Inflammatory macrophage treated with lipopolysaccharide for 4 hours (primary cell): ENCODE results near the gene GNB3.

Source experiments
- DNase-seq: peaks from one replicate; pipeline ENCODE4 v3.0.0-alpha.2; 2020

Gene GNB3

DNA sequence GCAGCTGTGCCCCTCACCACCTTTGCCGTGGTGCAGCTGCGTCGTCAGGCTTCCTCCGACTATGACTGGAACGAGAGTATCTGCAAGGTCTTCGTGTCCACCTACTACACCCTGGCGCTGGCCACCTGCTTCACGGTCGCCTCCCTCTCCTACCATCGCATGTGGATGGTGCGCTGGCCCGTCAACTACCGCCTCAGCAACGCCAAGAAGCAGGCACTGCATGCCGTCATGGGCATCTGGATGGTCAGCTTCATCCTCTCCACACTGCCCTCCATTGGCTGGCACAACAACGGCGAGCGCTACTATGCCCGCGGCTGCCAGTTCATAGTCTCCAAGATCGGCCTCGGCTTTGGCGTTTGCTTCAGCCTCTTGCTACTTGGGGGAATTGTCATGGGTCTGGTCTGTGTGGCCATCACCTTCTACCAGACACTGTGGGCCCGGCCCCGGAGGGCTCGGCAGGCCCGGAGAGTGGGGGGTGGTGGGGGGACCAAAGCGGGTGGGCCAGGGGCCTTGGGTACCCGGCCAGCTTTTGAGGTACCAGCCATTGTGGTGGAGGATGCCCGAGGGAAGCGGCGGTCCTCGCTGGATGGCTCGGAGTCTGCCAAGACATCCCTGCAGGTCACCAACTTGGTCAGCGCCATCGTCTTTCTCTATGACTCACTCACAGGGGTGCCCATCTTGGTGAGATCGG lies 16.5 kb upstream of the GNB3 start:
- DNase-seq = no peak

DNA sequence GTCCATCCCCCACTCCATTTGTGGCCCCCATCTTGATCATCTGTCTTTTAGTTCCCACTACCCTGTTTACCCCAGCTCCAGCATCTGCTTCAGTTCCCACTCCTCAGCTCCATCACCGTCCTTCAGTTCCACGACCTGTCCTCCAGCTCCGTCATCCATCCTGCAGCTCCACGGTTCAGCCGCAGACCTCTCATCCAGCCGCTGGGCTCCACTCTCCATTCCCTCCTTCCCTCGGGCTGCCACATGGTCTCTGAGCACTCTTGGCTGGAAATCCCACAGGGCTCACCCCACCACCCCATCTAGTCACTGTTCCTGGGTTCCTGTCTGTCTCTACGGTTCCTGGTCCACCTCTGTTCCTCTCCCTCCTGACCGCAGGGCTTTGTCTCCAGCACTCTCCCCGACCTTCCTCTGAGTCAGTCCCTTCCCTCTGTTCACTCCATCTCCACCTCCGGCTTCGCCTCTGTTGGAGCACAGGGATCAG lies 15.8 kb upstream of the GNB3 start:
- DNase-seq = no peak

DNA sequence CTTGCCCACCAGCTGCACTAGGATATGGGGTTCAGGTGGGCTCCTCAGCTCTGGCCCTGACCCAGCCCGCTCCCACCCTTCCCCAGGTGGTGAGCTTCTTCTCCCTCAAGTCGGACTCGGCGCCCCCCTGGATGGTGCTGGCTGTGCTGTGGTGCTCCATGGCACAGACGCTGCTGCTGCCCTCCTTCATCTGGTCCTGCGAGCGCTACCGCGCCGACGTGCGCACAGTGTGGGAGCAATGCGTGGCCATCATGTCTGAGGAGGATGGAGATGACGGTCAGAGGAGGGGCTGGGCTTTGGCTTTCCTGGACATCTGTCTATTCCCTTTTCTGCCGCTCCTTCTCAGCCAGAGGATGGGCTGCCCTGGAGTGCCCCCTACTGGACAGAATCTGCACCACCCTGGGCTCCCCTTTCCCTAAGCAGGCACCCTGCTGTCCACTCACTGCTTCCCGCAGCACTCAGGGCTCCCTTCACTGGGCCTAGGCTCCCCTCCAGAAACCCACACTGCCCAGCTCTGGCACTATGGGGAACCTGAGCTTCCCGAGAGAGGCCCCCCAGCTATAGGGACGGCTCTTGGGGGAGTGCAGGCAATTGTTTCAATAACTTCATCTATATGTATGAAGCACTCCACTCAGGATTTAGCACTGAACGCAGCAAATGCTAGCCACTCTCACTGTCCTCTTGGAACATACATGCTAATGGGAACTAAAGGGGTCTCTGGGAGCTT lies 15.2 kb upstream of the GNB3 start:
- DNase-seq = peak; percentile 76

DNA sequence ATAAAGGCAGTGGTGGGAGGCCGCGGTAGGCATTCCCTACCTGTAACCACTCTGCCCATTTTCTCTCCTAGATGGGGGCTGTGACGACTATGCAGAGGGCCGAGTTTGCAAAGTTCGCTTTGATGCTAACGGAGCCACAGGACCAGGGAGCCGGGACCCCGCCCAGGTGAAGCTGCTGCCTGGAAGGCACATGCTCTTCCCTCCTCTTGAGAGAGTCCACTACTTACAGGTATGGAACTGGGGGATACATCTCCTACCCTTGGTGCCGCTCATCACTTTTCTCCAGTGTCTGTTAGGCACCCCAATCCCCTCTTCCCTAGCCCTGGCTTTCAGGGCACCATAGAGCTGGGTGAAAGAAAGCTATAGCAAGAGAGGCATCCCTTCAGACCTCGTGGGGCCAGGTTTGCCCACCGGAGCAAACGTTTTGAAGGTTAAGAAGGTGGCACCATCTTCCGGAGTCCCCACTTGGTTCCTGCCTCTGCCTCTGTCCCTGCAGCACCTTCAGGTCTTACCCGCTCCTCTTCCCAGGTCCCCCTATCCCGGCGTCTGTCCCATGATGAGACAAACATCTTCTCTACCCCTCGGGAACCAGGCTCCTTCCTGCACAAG lies 14.5 kb upstream of the GNB3 start:
- no peak for DNase-seq

DNA sequence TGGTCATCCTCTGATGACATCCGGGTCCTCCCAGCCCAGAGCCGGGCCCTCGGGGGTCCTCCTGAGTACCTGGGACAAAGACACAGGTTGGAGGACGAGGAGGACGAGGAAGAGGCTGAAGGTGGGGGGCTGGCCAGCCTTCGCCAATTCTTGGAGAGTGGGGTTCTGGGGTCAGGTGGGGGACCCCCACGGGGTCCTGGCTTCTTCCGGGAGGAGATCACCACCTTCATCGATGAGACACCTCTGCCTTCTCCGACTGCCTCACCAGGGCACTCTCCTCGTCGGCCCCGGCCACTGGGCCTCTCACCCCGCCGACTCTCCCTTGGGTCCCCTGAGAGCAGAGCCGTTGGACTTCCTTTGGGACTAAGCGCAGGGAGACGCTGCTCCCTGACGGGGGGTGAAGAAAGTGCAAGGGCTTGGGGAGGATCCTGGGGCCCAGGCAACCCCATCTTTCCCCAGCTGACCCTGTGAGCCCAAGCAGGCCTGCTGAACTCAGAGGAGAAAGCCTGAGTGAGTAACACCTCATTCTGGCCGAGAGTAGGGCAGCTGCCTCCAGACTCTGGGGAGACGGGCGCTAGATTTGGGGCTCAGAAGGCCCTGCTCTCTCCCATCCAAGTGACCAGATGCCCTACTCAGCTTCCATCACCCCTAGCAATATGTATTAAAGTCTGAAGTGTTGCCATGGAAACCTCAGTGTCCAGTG lies 13.8 kb upstream of the GNB3 start:
- DNase-seq = no peak

DNA sequence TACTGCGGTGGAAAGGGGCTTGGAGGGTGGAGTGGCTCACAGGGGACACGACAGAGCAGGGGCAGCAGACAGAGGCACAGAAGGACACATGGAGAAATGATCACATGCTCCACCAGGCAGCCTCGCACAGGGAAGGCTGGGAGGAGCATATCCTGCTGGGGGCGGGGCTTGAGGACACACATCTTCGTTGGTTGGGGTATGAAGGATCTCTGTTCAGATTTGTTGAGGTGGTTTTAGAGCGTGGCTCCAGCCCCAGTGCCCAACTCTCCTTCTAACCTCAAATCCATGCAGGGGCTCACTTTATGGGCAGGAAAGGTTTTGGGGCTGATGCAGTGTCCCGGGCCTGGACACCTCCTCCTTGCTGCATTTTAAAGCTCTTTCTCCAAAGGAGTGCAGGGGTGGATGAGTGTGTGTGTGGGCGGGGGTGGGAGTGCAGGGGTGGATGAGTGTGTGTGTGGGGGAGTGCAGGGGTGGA lies 13.3 kb upstream of the GNB3 start:
- DNase-seq = peak; percentile 58

DNA sequence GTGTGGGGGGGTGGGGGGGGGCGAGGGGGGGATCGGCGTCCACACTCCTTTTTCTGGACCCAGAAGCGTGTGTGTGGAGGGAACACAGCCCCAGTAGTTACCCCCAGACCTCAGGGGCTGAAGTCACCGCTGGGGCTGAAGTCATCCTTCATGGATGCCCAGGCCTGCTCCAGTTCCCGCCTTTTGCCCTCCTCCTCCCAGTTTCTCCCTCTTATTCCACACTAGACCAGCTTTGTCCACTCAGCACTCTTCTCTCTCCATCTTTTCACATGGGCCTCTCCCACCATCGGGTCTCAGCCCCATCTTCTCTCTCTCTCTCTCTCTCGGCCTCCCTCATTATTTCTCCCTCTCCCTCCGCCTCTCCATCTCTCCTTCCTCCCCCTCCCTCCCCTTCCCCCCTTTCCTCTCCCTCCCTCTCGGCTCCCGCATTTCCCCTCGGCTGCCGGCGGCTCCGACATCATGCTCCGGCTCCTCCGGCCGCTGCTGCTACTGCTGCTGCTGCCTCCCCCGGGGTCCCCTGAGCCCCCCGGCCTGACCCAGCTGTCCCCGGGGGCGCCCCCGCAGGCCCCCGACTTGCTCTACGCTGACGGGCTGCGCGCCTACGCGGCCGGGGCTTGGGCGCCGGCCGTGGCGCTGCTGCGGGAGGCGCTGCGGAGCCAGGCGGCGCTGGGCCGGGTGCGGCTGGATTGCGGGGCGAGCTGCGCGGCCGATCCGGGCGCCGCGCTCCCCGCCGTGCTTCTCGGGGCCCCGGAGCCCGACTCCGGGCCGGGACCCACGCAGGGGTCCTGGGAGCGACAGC lies 12.5 kb upstream of the GNB3 start, which contains the start of gene P3H3:
P3H3 (plus strand) TSS at position 426 of the 799 bp plus-strand sequence; CDS start at position 460, 34 bp downstream.
- DNase-seq = peak; percentile 8

DNA sequence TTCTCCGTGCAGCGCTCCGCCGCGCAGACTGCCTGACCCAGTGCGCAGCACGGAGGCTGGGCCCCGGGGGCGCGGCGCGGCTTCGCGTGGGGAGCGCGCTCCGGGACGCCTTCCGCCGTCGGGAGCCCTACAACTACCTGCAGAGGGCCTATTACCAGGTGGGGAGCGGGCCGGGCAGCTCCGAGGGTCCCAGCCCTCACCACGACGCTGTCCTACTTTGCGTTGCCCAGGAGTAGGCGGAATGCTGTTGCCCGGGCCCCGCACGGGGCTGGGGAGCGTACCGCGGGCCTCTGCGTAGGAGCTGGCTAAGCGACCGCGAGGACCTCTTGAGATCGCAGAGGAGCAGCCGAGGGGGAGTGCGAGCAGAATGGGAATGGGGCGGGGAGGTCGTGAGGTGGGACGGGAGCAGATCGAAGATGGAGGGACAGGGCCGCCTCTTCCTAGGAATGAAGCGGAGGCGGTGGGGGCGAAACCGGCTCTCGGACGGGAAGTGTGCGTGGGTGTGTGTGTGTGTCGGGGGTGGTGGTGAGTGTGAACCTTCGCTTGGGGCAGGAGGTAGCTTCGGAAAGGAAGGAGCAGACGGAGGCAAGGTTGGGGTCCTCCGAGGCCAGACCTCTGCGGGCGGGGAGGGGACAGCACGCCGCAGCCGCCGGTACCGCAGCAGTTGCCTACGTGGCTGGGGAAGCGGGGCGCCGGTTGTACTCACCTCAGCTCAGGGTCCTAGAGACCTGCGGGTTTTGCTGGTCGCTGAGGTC lies 11.8 kb upstream of the GNB3 start:
- DNase-seq = peak; percentile 5

DNA sequence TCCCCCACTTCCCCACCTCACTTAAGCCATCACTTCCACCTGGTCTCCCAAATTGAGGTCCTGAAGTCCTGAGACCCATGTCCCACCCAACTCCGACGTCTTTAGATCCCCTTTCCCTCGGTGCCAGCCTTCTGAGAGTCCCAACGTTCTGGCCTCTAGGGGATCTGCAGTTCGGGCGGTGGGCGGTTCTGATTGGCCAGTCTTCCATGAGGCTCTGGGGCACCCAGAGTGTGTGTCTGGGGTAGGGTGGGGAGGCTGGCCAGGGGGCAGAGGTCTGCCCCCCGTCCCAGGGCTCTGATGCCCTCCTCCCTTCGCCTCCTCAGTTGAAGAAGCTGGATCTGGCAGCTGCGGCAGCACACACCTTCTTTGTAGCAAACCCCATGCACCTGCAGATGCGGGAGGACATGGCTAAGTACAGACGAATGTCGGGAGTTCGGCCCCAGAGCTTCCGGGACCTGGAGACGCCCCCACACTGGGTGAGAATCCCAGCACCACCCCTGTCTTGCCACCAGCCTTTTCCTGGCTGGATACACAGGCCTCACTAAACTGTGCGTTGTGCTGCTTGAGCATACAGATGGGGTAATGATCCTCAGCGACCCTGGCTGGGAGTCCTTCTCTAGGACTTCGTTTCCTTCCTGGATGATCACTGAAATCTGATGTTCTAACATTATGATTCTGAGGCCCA lies 11.0 kb upstream of the GNB3 start:
- DNase-seq = no peak

DNA sequence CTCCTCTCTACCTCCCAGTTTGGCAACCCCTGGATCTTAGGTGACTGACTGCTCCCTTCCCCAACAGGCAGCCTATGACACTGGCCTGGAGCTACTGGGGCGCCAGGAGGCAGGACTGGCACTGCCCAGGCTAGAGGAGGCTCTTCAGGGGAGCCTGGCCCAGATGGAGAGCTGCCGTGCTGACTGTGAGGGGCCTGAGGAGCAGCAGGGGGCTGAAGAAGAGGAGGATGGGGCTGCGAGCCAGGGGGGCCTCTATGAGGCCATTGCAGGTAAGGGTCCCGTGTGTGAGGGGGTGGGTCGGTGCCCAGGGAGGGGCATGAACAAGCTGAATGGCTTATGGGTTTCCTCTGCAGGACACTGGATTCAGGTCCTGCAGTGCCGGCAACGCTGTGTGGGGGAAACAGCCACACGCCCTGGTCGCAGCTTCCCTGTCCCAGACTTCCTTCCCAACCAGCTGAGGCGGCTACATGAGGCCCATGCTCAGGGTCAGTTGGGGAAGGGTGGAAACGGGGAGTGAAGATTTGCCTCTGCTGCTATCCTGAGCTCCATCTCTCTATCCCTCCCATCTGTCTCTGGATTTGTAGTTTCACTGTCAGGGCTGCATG lies 10.3 kb upstream of the GNB3 start:
- DNase-seq = peak; percentile 5

DNA sequence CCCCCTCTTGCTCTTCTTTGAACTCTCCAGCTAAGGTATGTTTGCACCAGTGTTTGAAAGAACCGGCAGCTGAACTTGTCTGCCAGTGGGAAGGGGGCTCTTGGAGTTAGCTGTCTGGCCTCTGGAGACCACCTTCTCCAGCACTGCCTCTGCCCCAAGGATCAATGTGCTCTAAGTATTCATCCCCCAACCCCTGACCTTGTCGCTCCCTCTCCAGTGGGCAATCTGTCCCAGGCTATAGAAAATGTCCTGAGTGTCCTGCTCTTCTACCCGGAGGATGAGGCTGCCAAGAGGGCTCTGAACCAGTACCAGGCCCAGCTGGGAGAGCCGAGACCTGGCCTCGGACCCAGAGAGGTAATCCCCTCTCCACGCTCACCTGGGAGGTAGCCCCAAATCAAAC lies 9.7 kb upstream of the GNB3 start:
- DNase-seq = no peak

DNA sequence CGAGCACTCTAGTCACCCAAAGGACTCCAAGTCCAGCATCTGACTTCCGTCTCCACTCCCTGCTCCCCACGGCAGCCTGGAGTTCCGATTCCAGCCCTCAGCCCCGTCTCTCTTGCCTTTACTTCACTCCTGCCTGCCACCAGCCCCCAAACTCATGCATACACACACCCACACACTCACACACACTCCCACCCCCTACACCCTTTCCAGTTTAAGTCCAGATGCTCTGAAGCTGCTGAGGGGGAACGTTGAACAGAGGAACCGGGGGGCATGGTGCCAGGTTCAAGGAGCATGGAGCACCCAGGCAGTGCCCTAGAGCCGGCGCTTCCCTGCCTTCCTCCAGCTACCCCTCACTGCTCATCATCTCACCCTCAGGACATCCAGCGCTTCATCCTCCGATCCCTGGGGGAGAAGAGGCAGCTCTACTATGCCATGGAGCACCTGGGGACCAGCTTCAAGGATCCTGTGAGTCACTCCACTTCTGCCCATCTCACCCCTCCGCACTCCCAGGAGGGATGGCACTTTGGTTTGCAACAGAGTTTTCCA lies 9.2 kb upstream of the GNB3 start:
- no peak for DNase-seq

DNA sequence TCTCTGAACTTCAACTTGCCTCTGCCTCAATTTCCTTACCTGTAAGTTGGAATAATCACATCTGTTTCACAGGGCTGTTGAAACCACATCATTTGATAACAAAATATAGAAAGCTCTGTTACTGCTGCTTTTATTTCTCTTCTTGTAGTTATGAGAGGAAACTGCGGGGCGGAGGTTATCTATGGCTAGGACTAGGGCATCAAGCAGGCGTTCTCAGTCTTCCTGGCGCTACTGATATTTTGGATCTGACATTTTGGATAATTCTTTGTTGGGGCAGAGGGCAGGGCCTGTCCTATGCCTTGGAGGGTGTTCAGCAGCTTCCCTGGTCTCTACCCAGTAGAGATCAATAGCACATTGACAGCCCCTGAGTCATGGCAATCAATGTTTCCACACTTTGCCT lies 8.6 kb upstream of the GNB3 start:
- no peak for DNase-seq

DNA sequence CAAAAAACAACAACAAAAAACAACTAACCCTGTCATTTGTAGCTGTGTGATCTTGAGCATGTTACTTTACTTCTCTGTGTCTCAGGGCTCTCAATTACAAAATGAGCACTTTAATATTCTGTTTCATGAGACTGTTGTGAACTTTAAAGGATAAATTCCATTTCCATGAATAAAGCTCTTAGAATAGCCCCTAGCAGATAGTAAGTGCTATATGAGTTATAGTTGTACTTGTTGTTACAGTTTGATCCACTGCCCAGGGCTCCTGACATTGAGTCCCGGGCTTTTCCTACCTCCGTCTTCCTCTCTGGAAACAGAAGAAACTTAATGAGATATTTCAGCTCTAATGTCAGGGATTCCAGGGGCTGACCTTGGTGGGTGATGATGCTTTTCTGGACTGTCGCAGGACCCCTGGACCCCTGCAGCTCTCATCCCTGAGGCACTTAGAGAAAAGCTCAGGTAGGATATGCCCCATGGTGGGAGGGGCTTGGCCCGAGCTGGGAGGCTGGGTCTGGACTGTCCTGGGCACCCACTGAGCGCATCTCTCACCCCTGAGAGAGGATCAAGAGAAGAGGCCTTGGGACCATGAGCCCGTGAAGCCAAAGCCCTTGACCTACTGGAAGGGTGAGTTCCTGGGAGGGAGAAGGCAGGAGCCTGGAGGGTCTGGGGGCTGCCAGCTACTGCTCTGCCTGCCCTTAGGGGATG lies 7.4 kb upstream of the GNB3 start:
- DNase-seq = no peak

DNA sequence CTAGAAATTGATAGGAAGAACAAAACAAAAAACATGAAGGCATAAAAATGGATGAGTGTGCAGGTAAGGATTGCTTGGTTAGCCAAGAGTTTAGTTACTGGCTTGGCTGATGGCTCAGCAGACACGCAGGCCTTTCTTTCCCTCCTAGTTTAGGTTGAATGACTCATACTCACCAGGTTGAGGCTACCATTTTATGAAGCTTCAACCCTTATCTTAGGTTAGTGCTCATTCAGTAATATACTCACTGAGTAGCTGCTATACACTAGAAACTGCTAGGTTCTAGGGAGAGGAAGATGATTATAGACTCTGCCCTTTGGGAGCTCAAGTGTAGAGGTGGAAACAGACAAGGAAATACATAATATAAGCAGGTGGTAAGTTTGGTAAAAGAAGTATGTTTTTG lies 6.5 kb upstream of the GNB3 start:
- DNase-seq = no peak

DNA sequence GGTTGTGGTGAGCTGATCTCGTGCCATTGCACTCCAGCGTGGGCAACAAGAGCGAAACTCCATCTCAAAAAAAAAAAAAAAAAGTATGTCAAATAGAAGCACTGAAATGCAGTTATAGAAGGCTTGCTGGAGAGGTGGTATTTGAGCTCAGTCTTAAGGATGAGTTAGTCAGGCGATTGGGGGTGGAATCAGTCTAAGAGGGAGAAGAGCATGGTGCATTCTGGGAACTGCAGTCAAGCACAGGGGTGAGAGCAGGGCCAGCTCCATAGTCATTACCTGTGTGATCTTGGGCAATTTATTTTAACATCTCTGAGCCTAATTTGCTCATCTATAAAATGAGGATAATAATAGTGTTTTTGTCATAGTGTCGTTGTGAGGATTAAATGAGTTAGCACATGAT lies 5.9 kb upstream of the GNB3 start:
- DNase-seq = no peak

DNA sequence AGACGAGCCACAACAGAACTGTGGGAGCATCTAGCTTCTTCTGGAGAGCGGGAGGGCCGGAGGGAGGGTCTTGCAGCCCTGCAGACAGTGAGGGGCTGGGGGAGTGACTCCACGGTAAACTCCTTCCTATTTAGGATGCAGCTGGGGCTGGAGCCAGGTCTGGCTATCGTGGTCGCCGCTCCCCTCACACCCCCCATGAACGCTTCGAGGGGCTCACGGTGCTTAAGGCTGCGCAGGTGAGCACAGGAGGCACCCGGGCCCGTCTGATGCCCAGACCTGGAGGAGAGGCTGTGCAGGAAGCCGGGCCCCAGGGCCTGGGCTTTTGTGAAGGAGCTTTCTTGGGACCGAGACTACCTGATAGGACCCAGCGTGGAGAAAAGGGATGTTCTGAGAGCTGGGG lies 3.9 kb upstream of the GNB3 start:
- no peak for DNase-seq

DNA sequence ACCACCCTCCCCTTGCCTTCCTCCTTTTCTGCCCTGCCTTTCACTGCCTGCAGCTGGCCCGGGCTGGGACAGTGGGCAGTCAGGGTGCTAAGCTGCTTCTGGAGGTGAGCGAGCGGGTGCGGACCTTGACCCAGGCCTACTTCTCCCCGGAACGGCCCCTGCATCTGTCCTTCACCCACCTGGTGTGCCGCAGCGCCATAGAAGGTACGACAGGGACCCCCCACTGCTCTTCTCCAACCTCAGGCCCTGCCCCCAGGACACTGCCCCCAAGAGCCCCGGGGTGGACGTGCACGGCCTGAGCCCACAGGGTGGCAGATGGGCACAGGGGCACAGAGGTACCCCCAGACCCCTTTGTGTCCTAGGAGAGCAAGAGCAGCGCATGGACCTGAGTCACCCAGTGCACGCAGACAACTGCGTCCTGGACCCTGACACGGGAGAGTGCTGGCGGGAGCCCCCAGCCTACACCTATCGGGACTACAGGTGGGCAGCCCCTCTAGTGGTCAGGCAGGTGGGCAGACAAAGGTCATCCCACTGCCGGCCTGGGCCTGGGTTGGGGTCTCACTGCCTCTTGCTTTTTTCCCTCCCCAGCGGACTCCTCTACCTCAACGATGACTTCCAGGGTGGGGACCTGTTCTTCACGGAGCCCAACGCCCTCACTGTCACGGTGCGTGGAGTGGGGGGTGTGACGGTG lies 3.2 kb upstream of the GNB3 start:
- DNase-seq = no peak

DNA sequence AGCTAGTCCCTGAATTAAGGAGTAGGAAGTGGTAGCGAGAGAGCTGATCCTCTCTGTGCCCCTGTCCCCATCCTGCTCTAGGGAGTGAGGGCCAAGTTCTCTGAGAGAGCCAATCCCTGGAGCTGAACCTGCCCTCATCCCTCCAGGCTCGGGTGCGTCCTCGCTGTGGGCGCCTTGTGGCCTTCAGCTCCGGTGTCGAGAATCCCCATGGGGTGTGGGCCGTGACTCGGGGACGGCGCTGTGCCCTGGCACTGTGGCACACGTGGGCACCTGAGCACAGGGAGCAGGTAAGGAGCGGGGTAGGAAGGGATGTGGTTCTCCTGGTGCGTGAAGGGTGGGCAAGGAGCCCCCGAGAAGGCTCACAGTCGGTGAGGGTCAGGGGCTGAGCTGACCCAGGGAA lies 1.9 kb upstream of the GNB3 start:
- DNase-seq = no peak
